Mesenchymal stem cell (in vitro differentiated cells and primary cell): ENCODE data around the gene SLC66A2.

ENCODE experiments used
- DNase-seq: peaks from one replicate; pipeline ENCODE4 v3.0.0-alpha.2; 2013
- H2AFZ ChIP-seq: one replicate; pipeline ENCODE4 v1.6.1; 2013; ENCODE audit warnings: low read depth, mild to moderate bottlenecking, control low read depth, inconsistent platforms, low read length, moderate library complexity
- H2AK5ac ChIP-seq: 2 replicates; pipeline ENCODE4 v1.6.1; 2013; ENCODE audit warnings: low read length, moderate library complexity, mild to moderate bottlenecking, inconsistent platforms; ENCODE audit not compliant: severe bottlenecking
- H2BK120ac ChIP-seq: one replicate; pipeline ENCODE4 v1.6.1; 2013; ENCODE audit warnings: low read depth, mild to moderate bottlenecking, inconsistent platforms, low read length, moderate library complexity
- H2BK12ac ChIP-seq, 2 experiments: one replicate each; pipeline ENCODE4 v1.6.1; 2013; ENCODE audit warnings: inconsistent platforms in 2 of 2, low read length in 2 of 2, mild to moderate bottlenecking in 2 of 2, moderate library complexity in 2 of 2, control low read depth in 1 of 2
- H2BK15ac ChIP-seq: one replicate; pipeline ENCODE4 v1.6.1; 2013; ENCODE audit warnings: mild to moderate bottlenecking, low read depth, inconsistent platforms; ENCODE audit not compliant: poor library complexity, severe bottlenecking
- H2BK5ac ChIP-seq: 2 replicates; pipeline ENCODE4 v1.6.1; 2013; ENCODE audit warnings: low read depth, mild to moderate bottlenecking, low read length, control low read depth, inconsistent platforms; ENCODE audit not compliant: poor library complexity, severe bottlenecking
- H3K14ac ChIP-seq, 2 experiments: one replicate each; pipeline ENCODE4 v1.6.1; 2013; ENCODE audit warnings: inconsistent platforms in 2 of 2, low read length in 2 of 2, control low read depth in 1 of 2, mild to moderate bottlenecking in 1 of 2, moderate library complexity in 1 of 2
- H3K18ac ChIP-seq, 2 experiments: one replicate each; pipeline ENCODE4 v1.6.1; 2013; ENCODE audit warnings: inconsistent platforms in 2 of 2, low read length in 2 of 2, control low read depth in 1 of 2, low read depth in 1 of 2, mild to moderate bottlenecking in 1 of 2
- H3K23ac ChIP-seq, 2 experiments: one replicate each; pipeline ENCODE4 v1.6.1; 2013; ENCODE audit warnings: inconsistent platforms in 2 of 2, low read length in 2 of 2, mild to moderate bottlenecking in 2 of 2, moderate library complexity in 2 of 2, control low read depth in 1 of 2
- H3K27ac ChIP-seq: 2 replicates; pipeline ENCODE4 v1.5.1; 2013; ENCODE audit warnings: mild to moderate bottlenecking, moderate library complexity, low read length, control low read depth, inconsistent platforms; ENCODE audit not compliant: poor library complexity, severe bottlenecking
- H3K27me3 ChIP-seq, 2 experiments: 2 replicates each; pipeline versions ENCODE4 v1.6.1 to v1.7.0; 2013; ENCODE audit warnings: low read length in 2 of 2, mild to moderate bottlenecking in 2 of 2, moderate library complexity in 2 of 2, control low read depth in 1 of 2, inconsistent platforms in 1 of 2; ENCODE audit not compliant: control insufficient read depth in 1 of 2, insufficient read depth in 1 of 2
- H3K36me3 ChIP-seq, 2 experiments: 2 replicates each; pipeline versions ENCODE4 v1.6.1 to v1.7.0; 2013; ENCODE audit warnings: low read length in 2 of 2, control low read depth in 1 of 2, inconsistent platforms in 1 of 2, low read depth in 1 of 2, mild to moderate bottlenecking in 1 of 2; ENCODE audit not compliant: insufficient read depth in 2 of 2, control insufficient read depth in 1 of 2
- H3K4ac ChIP-seq, 2 experiments: one replicate each; pipeline ENCODE4 v1.6.1; 2013; ENCODE audit warnings: inconsistent platforms in 2 of 2, low read length in 2 of 2, mild to moderate bottlenecking in 2 of 2, moderate library complexity in 2 of 2, control low read depth in 1 of 2, low read depth in 1 of 2
- H3K4me1 ChIP-seq: 2 replicates; pipeline ENCODE4 v1.6.1; 2013; ENCODE audit warnings: low read depth, low read length, control low read depth; ENCODE audit not compliant: control insufficient read depth, insufficient read depth
- H3K4me2 ChIP-seq: 2 replicates; pipeline ENCODE4 v1.6.1; 2013; ENCODE audit warnings: low read length, mild to moderate bottlenecking, inconsistent platforms; ENCODE audit not compliant: poor library complexity, severe bottlenecking
- H3K4me3 ChIP-seq, 2 experiments: 2 replicates each; pipeline versions ENCODE4 v1.5.1 to v1.7.0; 2013; ENCODE audit warnings: low read length in 2 of 2, mild to moderate bottlenecking in 2 of 2, control low read depth in 1 of 2, low read depth in 1 of 2; ENCODE audit not compliant: insufficient read depth in 1 of 2
- H3K79me1 ChIP-seq: replicated peaks from 2 replicates; pipeline ENCODE4 v1.6.1; 2013; ENCODE audit warnings: mild to moderate bottlenecking, control low read depth, low read length, inconsistent platforms; ENCODE audit not compliant: poor library complexity, severe bottlenecking
- H3K9ac ChIP-seq: 2 replicates; pipeline ENCODE4 v1.7.0; 2013; ENCODE audit warnings: mild to moderate bottlenecking, low read length, moderate library complexity
- H3K9me3 ChIP-seq: 2 replicates; pipeline ENCODE4 v1.7.0; 2013; ENCODE audit warnings: mild to moderate bottlenecking, low read length; ENCODE audit not compliant: control insufficient read depth
- H4K8ac ChIP-seq: one replicate; pipeline ENCODE4 v1.6.1; 2013; ENCODE audit warnings: inconsistent platforms, mild to moderate bottlenecking, low read length, moderate library complexity
- H4K91ac ChIP-seq: one replicate; pipeline ENCODE4 v1.6.1; 2013; ENCODE audit warnings: mild to moderate bottlenecking, low read length, inconsistent platforms
- WGBS: methylation state at CpG from one replicate; pipeline ENCODE4 v1.1.7; 2013; ENCODE audit warnings: mixed read lengths; 5-methylcytosine and 5-hydroxymethylcytosine counted together

SLC66A2 gene

DNA sequence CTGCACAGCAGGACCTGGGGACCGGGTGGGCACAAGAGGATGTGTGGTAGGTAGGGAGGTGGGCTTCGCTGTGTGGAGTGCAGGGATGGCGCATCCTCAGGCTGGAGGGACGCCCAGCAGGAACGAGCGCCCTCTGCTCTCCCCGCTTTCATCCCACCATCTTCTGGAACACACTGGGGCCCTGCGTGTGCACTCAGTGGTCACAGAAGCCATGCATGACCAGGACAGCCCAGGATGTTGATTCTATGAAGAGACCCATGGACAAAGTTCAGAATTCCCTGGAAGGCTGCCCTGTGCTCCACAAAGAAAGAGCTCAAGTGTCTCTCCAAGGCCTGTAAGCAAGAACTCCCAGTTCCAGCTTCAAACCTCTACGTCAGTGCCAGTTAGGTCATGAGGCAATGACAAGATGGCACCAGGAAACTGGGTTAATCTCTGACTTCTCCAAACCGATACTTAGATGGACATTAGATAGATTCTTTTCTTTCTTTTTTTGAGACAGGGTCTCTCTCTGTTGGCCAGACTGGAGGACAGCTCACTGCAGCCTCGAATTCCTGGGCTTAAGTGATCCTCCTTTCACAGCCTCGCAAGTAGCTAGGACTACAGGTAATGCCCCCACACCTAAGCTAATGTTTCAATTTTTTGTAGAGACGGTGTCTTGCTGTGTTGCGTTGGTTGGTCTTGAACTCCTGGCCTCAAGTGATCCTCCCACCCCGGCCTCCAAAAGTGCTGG is 3.4 kb downstream of the SLC66A2 start:
- WGBS, result 98% methylated on average over 14 of the region's 15 CpGs
- no peaks in the 10 kb centered on the region for H3K27me3 ChIP-seq
- H2AK5ac ChIP-seq, result no peak overlapping the region
- H3K36me3 ChIP-seq, result peaks cover 13 to 28% of the 10 kb centered on the region in 2 experiments
- H3K14ac ChIP-seq, result no peak overlapping the region
- no peak overlapping the region for H3K4ac ChIP-seq
- no peak overlapping the region for H4K8ac ChIP-seq
- H3K79me1 ChIP-seq, result peaks cover 44% of the 10 kb centered on the region
- H2BK120ac ChIP-seq, result no peak overlapping the region
- no peak overlapping the region for H3K4me3 ChIP-seq
- no peak overlapping the region for H3K4me2 ChIP-seq
- H3K4me1 ChIP-seq, result peaks cover 45% of the 10 kb centered on the region
- no peak overlapping the region for H2BK12ac ChIP-seq
- H2AFZ ChIP-seq, result no peak overlapping the region
- H3K23ac ChIP-seq, result no peak overlapping the region
- DNase-seq, result no peak
- no peak overlapping the region for H4K91ac ChIP-seq
- no peak overlapping the region for H2BK15ac ChIP-seq
- H3K9ac ChIP-seq, result no peak overlapping the region
- no peak overlapping the region for H3K27ac ChIP-seq
- no peak overlapping the region for H2BK5ac ChIP-seq
- no peaks in the 10 kb centered on the region for H3K9me3 ChIP-seq
- no peak overlapping the region for H3K18ac ChIP-seq

GRCh38 chr18:79947054-79947755 is 4.2 kb downstream of the SLC66A2 start:
- H3K4me3 ChIP-seq, result no peak overlapping the region
- H3K27me3 ChIP-seq, result no peaks in the 10 kb centered on the region
- no peak overlapping the region for H3K23ac ChIP-seq
- WGBS, result 93% methylated on average over 7 of the region's 14 CpGs
- no peak overlapping the region for H3K4me2 ChIP-seq
- H2AFZ ChIP-seq, result no peak overlapping the region
- DNase-seq, result no peak
- H3K36me3 ChIP-seq, result peaks cover 21 to 36% of the 10 kb centered on the region in 2 experiments
- no peak overlapping the region for H3K27ac ChIP-seq
- H2BK120ac ChIP-seq, result no peak overlapping the region
- H4K8ac ChIP-seq, result no peak overlapping the region
- H3K18ac ChIP-seq, result no peak overlapping the region
- H2BK5ac ChIP-seq, result no peak overlapping the region
- no peak overlapping the region for H4K91ac ChIP-seq
- no peaks in the 10 kb centered on the region for H3K9me3 ChIP-seq
- no peak overlapping the region for H2BK15ac ChIP-seq
- H3K14ac ChIP-seq, result no peak overlapping the region
- peaks cover 48% of the 10 kb centered on the region for H3K79me1 ChIP-seq
- peaks cover 37% of the 10 kb centered on the region for H3K4me1 ChIP-seq
- H2AK5ac ChIP-seq, result no peak overlapping the region
- H2BK12ac ChIP-seq, result no peak overlapping the region
- H3K4ac ChIP-seq, result no peak overlapping the region
- H3K9ac ChIP-seq, result no peak overlapping the region

- Histone ChIP-seq H4K91ac (peak overlapping the region; percentile 2), H2AK5ac (no peak overlapping the region), H2BK120ac (no peak overlapping the region), H3K4ac (no peak overlapping the region), H3K4me2 (no peak overlapping the region), H2BK12ac (no peak overlapping the region), H2BK5ac (no peak overlapping the region), H3K9me3 (no peaks in the 10 kb centered on the region), H3K9ac (no peak overlapping the region), H3K79me1 (peaks cover 57% of the 10 kb centered on the region), H3K4me1 (peaks cover 27% of the 10 kb centered on the region), H3K27me3 (no peaks in the 10 kb centered on the region), H3K27ac (no peak overlapping the region), H2AFZ (no peak overlapping the region), H3K14ac (no peak overlapping the region), H4K8ac (no peak overlapping the region), H3K23ac (peak overlapping the region in 1 of 2 experiments; percentile 35), H2BK15ac (peak overlapping the region; percentile 68), H3K18ac (no peak overlapping the region), H3K36me3 (peaks cover 40 to 54% of the 10 kb centered on the region in 2 experiments), H3K4me3 (no peak overlapping the region)
- 91% methylated on average over 17 of the region's 17 CpGs for WGBS
- no peak for DNase-seq
Measured at GRCh38 chr18:79945118-79946042, 6.1 kb downstream of the SLC66A2 start.

DNA sequence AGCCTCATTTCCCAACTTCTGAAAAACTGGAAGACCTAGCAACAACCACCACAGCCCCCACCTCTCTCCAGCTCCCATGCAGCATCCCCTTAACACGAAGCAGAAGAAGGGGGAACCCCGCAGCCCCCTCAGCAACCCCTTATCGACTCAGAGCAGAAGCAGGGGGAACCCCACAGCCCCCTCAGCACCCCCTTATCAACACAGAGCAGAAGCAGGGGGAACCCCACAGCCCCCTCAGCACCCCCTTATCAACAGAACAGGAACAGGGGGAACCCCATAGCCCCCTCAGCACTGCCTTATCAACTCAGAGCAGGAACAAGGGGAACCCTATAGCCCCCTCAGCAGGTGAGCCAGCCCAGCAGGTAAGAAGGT is 6.7 kb downstream of the SLC66A2 start:
- no peak overlapping the region for H3K14ac ChIP-seq
- peaks cover 21% of the 10 kb centered on the region for H3K4me1 ChIP-seq
- H2BK12ac ChIP-seq, result no peak overlapping the region
- H3K23ac ChIP-seq, result no peak overlapping the region
- no peak overlapping the region for H3K4me3 ChIP-seq
- H2AK5ac ChIP-seq, result no peak overlapping the region
- no peak overlapping the region for H4K8ac ChIP-seq
- H3K9me3 ChIP-seq, result no peaks in the 10 kb centered on the region
- no peak overlapping the region for H2BK120ac ChIP-seq
- H3K36me3 ChIP-seq, result peaks cover 46 to 59% of the 10 kb centered on the region in 2 experiments
- H3K79me1 ChIP-seq, result peaks cover 54% of the 10 kb centered on the region
- no peak overlapping the region for H3K4me2 ChIP-seq
- H3K18ac ChIP-seq, result no peak overlapping the region
- H3K27me3 ChIP-seq, result no peaks in the 10 kb centered on the region
- WGBS, result 83% methylated on average over 1 of the region's 3 CpGs
- H3K9ac ChIP-seq, result no peak overlapping the region
- H2BK15ac ChIP-seq, result peak overlapping the region; percentile 68
- no peak overlapping the region for H2AFZ ChIP-seq
- no peak overlapping the region for H3K27ac ChIP-seq
- no peak overlapping the region for H2BK5ac ChIP-seq
- no peak for DNase-seq
- H4K91ac ChIP-seq, result no peak overlapping the region
- H3K4ac ChIP-seq, result no peak overlapping the region
